AG04450 (cell line): Measurements from ENCODE around the gene CLN6. TPM values are rescaled to one million over a fixed set of nuclear protein-coding genes. Genes with fewer than 3 reads are reported as not detected.

Source experiments
- CTCF ChIA-PET: fragments of 300-600, 350-600 bp; formaldehyde crosslinking; extraction: SDS; loops from one replicate; lab custom pipeline; 2022; ENCODE audit warnings: antibody characterized with exemption, inconsistent platforms; lab: Charles Lee
- POLR2A ChIA-PET: fragments of 350-600 bp; formaldehyde crosslinking; extraction: SDS; loops from one replicate; lab custom pipeline; 2021; ENCODE audit warnings: antibody characterized with exemption, inconsistent platforms; lab: Yijun Ruan, JAX
- DNase-seq: peaks from one replicate; pipeline ENCODE4 v3.0.0-alpha.2; 2011; ENCODE audit warnings: low read depth, low spot score
- H3K27ac ChIP-seq: one replicate; pipeline ENCODE4 v1.5.1; 2012; ENCODE audit warnings: low read depth, low read length, control low read depth
- H3K27me3 ChIP-seq: one replicate; pipeline ENCODE4 v1.6.0; 2012; ENCODE audit warnings: low read length; ENCODE audit not compliant: control insufficient read depth, insufficient read depth
- H3K4me3 ChIP-seq: 2 replicates; pipeline ENCODE4 v1.5.1; 2011; ENCODE audit warnings: mild to moderate bottlenecking, low read depth, low read length, control low read depth
- H3K9me3 ChIP-seq: 2 replicates; pipeline ENCODE4 v1.5.1; 2012; ENCODE audit warnings: low read length; ENCODE audit not compliant: control insufficient read depth, insufficient read depth
- polyA plus RNA-seq: library from polyadenylated mRNA; depleted of rRNA; stranded (reverse); fragments of >200 nt; gene quantifications from 2 replicates; pipeline ENCODE4 v1.2.3, GENCODE V29; 2011
- TF ChIP-seq, protein P1 (sequence below): IDR thresholded peaks from 2 replicates; pipeline ENCODE4 v1.5.1; 2011; ENCODE audit warnings: low read depth, low read length, control low read depth, inconsistent platforms

Gene CLN6
- polyA plus RNA-seq, 1 experiment: 13.0 TPM

DNA sequence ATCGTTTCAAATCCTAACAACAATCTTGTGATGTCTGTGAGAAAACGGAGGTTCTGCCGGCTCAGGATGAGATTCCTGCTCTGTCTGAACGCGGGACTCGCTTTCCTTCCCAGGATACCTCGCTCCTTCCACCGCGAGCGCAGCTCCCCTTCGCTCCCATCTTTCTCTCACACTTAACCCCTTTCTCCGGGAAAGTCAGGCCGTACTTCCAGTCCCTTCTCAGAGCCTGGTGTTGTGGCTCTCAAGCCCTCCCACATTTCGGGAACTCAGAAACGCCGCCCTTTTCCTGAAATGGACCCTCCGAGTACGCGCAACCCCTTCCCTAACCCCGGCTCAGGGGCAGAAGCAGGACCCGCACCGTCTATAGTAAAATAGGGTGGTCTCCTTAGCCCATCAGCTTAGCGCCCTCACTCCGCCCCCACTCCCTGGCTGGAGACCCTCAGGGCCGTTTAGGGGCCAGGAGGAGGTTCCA lies 47.6 kb upstream of the CLN6 start:
- Histone ChIP-seq H3K27me3 (no peaks in the 10 kb centered on the region), H3K9me3 (no peaks in the 10 kb centered on the region), H3K27ac (peak overlapping the region; percentile 94), H3K4me3 (peak overlapping the region; percentile 96)
- CTCF ChIA-PET: interaction anchor here (1.1 to 2.5 kb wide), 3 partner anchors 24 to 29 kb away, joined by 3 to 14 read pairs (median 3); no protein-coding TSS in a partner anchor
- POLR2A ChIA-PET: interaction anchor here (0.6 to 2.1 kb wide), 10 partner anchors 12 to 222 kb away, joined by 3 to 13 read pairs (median 3); no protein-coding TSS in a partner anchor
- no peak for DNase-seq
- TF ChIP-seq, protein P1, sequence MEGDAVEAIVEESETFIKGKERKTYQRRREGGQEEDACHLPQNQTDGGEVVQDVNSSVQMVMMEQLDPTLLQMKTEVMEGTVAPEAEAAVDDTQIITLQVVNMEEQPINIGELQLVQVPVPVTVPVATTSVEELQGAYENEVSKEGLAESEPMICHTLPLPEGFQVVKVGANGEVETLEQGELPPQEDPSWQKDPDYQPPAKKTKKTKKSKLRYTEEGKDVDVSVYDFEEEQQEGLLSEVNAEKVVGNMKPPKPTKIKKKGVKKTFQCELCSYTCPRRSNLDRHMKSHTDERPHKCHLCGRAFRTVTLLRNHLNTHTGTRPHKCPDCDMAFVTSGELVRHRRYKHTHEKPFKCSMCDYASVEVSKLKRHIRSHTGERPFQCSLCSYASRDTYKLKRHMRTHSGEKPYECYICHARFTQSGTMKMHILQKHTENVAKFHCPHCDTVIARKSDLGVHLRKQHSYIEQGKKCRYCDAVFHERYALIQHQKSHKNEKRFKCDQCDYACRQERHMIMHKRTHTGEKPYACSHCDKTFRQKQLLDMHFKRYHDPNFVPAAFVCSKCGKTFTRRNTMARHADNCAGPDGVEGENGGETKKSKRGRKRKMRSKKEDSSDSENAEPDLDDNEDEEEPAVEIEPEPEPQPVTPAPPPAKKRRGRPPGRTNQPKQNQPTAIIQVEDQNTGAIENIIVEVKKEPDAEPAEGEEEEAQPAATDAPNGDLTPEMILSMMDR: no peak

DNA sequence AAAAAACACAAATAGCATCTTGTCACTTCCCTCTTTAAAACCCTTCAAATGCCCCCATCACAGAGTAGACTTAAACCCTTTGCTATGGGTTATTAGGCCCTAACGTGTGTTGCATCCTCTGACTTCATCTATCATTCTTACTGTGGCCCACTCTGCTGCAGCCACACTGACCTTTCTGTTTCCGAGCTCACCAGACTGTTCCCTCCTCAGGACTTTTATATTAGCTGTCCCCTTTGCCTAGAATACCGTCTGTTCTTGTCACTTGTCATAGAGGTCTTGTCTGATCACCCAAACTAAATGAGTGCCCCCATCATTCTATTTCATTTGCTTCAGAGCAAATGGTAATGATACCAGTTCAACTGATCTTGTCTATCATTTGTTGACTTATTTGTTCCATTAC lies 47.1 kb upstream of the CLN6 start:
- DNase-seq: no peak
- TF ChIP-seq, protein P1: no peak
- Histone ChIP-seq H3K27ac (peak overlapping the region; percentile 94), H3K9me3 (no peaks in the 10 kb centered on the region), H3K4me3 (peak overlapping the region; percentile 96), H3K27me3 (no peaks in the 10 kb centered on the region)
- POLR2A ChIA-PET: interaction anchor here (0.8 to 2.1 kb wide), 6 partner anchors 12 to 57 kb away, joined by 3 to 13 read pairs (median 4); no protein-coding TSS in a partner anchor
- CTCF ChIA-PET: interaction anchor here (2.3 to 2.5 kb wide), 2 partner anchors 24 to 29 kb away, joined by 12 to 14 read pairs; no protein-coding TSS in a partner anchor

DNA sequence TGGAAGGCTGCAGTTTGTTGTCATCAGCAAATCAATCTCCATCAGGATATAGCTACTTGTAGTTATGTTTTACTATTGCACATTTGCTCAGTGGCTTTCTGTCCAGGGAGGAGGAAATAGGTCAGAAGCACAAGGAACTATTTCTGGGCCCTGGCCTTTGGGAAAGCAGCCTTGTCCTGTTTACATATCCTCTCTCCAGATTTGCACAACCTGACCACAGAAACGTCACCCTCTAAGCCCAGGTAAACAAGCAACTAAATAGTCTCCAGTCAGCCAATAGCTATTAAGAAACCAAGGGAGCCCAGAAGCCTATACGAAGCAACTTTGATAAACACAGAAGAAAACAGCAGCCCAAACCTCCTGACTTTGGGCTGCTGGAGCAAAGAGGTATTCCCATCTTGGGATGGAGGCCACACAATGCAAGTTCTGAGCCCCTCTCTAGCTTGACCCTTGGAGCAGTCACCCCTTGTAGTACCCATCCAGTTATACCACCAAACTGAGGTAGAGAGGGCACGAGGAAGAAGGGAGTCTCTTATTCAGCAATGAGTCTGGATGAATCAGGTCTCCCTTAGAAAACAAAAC lies 45.7 kb upstream of the CLN6 start:
- DNase-seq: peak; percentile 68
- no peaks in the 10 kb centered on the region for H3K27me3 ChIP-seq
- TF ChIP-seq, protein P1: no peak
- H3K9me3 ChIP-seq: no peaks in the 10 kb centered on the region
- ChIA-PET POLR2A (interaction anchor here (0.6 kb wide), 1 partner anchor 650 kb away, joined by 3 read pairs; no protein-coding TSS in a partner anchor), CTCF (interaction anchor here (1.0 to 2.3 kb wide), 2 partner anchors 11 to 22 kb away, joined by 3 to 12 read pairs; no protein-coding TSS in a partner anchor)
- H3K27ac ChIP-seq: peak overlapping the region; percentile 73
- H3K4me3 ChIP-seq: no peak overlapping the region

DNA sequence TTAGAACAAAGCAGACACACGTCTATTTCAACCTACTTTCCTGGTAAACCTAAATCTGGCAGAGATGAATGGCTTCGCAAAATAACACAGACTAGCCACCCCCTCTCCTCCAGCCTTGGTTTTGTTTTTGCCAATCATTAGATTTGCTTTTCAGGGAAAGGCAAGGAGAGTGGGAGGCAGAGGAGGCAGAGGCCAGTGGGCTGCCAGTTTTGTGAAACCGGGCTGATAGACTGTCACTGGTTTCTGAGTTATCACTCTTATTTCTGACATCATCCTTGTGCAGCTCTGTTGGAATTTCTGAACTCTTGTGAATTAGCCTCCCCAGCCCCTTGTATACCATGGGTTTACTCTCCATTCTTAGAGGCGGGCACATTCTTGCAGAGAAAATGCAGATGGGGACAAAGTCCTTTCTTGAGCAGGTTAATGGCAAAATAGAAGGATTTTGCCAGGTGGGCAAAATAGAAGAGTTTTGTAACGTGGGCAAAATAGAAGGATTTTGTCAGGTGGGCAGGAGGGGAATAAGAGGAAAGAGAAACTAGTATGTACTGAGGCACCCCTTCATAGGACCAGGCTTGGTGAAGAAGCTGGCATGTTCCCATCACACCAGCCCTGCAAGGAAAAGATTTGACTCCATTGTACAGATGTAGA lies 44.8 kb upstream of the CLN6 start:
- TF ChIP-seq, protein P1: no peak
- Histone ChIP-seq H3K4me3 (no peak overlapping the region), H3K27me3 (no peaks in the 10 kb centered on the region), H3K9me3 (no peaks in the 10 kb centered on the region), H3K27ac (no peak overlapping the region)
- CTCF ChIA-PET: interaction anchor here (1.4 to 2.3 kb wide), 2 partner anchors 21 to 32 kb away, joined by 3 to 12 read pairs; no protein-coding TSS in a partner anchor
- no peak for DNase-seq
- POLR2A ChIA-PET: interaction anchor here (0.6 kb wide), 1 partner anchor 651 kb away, joined by 3 read pairs; no protein-coding TSS in a partner anchor
